PFSK-1 (cell line): ENCODE results near the gene KIRREL3.

ENCODE experiments used
- FOXP2 ChIP-seq: optimal IDR thresholded peaks from 2 replicates; pipeline ENCODE3; 2011; ENCODE audit warnings: borderline replicate concordance, control low read depth, inconsistent platforms; ENCODE audit not compliant: insufficient read depth; ENCODE audit errors: extremely low read length, extremely low read depth
- POLR2AphosphoS5 ChIP-seq: IDR thresholded peaks from 2 replicates; pipeline ENCODE4 v1.6.1; 2012; ENCODE audit warnings: low read depth, mild to moderate bottlenecking, control low read depth, low read length, moderate library complexity
- REST ChIP-seq, 2 experiments: IDR thresholded peaks; 2 replicates each; pipeline versions ENCODE4 v1.6.1 to v1.8.0; 2011 to 2012; ENCODE audit warnings: low read depth in 2 of 2, low read length in 2 of 2, control low read depth in 1 of 2, inconsistent platforms in 1 of 2, mild to moderate bottlenecking in 1 of 2, moderate library complexity in 1 of 2; ENCODE audit not compliant: insufficient read depth in 1 of 2
- SIN3A ChIP-seq: IDR thresholded peaks from 2 replicates; pipeline ENCODE4 v1.6.1; 2012; ENCODE audit warnings: mild to moderate bottlenecking, low read length, moderate library complexity, borderline replicate concordance; ENCODE audit not compliant: insufficient read depth
- TAF1 ChIP-seq: IDR thresholded peaks from 2 replicates; pipeline ENCODE4 v1.6.1; 2012; ENCODE audit warnings: low read length, control low read depth, borderline replicate concordance; ENCODE audit not compliant: insufficient read depth

The KIRREL3 gene

GRCh38 chr11:126585388-126585773, 415.2 kb downstream of the KIRREL3 start:
- TF ChIP-seq FOXP2 = no peak
- TF ChIP-seq POLR2AphosphoS5 = no peak
- TF ChIP-seq TAF1 = no peak
- TF ChIP-seq REST (IDR thresholded peaks at IDR 0.05; ENCODE audit: insufficient read depth in 1 of 2, low read depth in 2 of 2, low read length in 2 of 2) = no peak; a peak in 1 of 4 replicates

GRCh38 chr11:126583594-126584427, 416.8 kb downstream of the KIRREL3 start:
- TF ChIP-seq FOXP2 = no peak
- TF ChIP-seq TAF1 = no peak
- no peak for TF ChIP-seq SIN3A
- TF ChIP-seq REST (IDR thresholded peaks at IDR 0.05; ENCODE audit: insufficient read depth in 1 of 2, low read depth in 2 of 2, low read length in 2 of 2) = no peak

GRCh38 chr11:126583101-126583500, 417.5 kb downstream of the KIRREL3 start:
- TF ChIP-seq POLR2AphosphoS5 (no peak), REST (IDR thresholded peaks at IDR 0.05; ENCODE audit: insufficient read depth in 1 of 2, low read depth in 2 of 2, low read length in 2 of 2) (no peak), TAF1 (no peak), SIN3A (no peak), FOXP2 (no peak)

GRCh38 chr11:126581871-126582648, 418.5 kb downstream of the KIRREL3 start:
- TF ChIP-seq TAF1 (no peak), FOXP2 (no peak), SIN3A (no peak), REST (IDR thresholded peaks at IDR 0.05; ENCODE audit: insufficient read depth in 1 of 2, low read depth in 2 of 2, low read length in 2 of 2) (no peak), POLR2AphosphoS5 (no peak)
